Hepatocyte (in vitro differentiated cells): Measurements from ENCODE around the gene KIAA1671. TPM values are rescaled to one million over a fixed set of nuclear protein-coding genes. Genes with fewer than 3 reads are reported as not detected.

Source experiments
- DNase-seq: peaks from one replicate; pipeline ENCODE4 v3.0.0-alpha.2; 2016; ENCODE audit warnings: low spot score
- H2AFZ ChIP-seq: fragments of 200-600 bp; sonication (generic); 2 replicates; pipeline ENCODE4 v1.6.0; 2016; ENCODE audit warnings: antibody characterized with exemption, mild to moderate bottlenecking
- H3K27ac ChIP-seq: fragments of 200-600 bp; sonication (generic); 2 replicates; pipeline ENCODE4 v1.5.1; 2016; ENCODE audit warnings: mild to moderate bottlenecking
- H3K27me3 ChIP-seq: fragments of 200-600 bp; sonication (generic); 2 replicates; pipeline ENCODE4 v1.6.1; 2016
- H3K36me3 ChIP-seq: fragments of 200-600 bp; sonication (generic); replicated peaks from 2 replicates; pipeline ENCODE4 v1.5.1; 2016; ENCODE audit warnings: low read depth; ENCODE audit not compliant: insufficient read depth
- H3K4me1 ChIP-seq: fragments of 200-600 bp; sonication (generic); 2 replicates; pipeline ENCODE4 v1.5.1; 2016; ENCODE audit warnings: mild to moderate bottlenecking, moderate library complexity; ENCODE audit not compliant: insufficient read depth
- H3K4me2 ChIP-seq: fragments of 200-600 bp; sonication (generic); 2 replicates; pipeline ENCODE4 v1.6.0; 2016
- H3K4me3 ChIP-seq: fragments of 200-600 bp; sonication (generic); 2 replicates; pipeline ENCODE4 v1.5.1; 2016; ENCODE audit warnings: mild to moderate bottlenecking
- H3K79me2 ChIP-seq: fragments of 200-600 bp; sonication (generic); 2 replicates; pipeline ENCODE4 v1.6.0; 2017; ENCODE audit warnings: mild to moderate bottlenecking
- H3K9me2 ChIP-seq: fragments of 200-600 bp; sonication (generic); replicated peaks from 2 replicates; pipeline ENCODE4 v1.6.0; 2017; ENCODE audit warnings: mild to moderate bottlenecking; ENCODE audit not compliant: insufficient read depth
- H3K9me3 ChIP-seq: fragments of 200-600 bp; sonication (generic); 2 replicates; pipeline ENCODE4 v1.5.1; 2016; ENCODE audit warnings: low read depth, mild to moderate bottlenecking
- H4K20me1 ChIP-seq: fragments of 200-600 bp; sonication (generic); 2 replicates; pipeline ENCODE4 v1.6.0; 2016; ENCODE audit warnings: mild to moderate bottlenecking; ENCODE audit not compliant: insufficient read depth, poor library complexity, severe bottlenecking
- CTCF ChIP-seq: fragments of 200-600 bp; sonication (generic); IDR thresholded peaks from 2 replicates; pipeline ENCODE4 v1.5.1; 2016; ENCODE audit warnings: antibody characterized with exemption, mild to moderate bottlenecking; ENCODE audit not compliant: poor library complexity
- EZH2 ChIP-seq: fragments of 200-600 bp; sonication (generic); IDR thresholded peaks from 2 replicates; pipeline ENCODE4 v1.6.1; 2016; ENCODE audit warnings: antibody characterized with exemption, mild to moderate bottlenecking, borderline replicate concordance
- EZH2phosphoT487 ChIP-seq: fragments of 200-600 bp; sonication (generic); IDR thresholded peaks from one replicate; pipeline ENCODE4 v1.6.1; 2018; ENCODE audit warnings: antibody characterized with exemption, mild to moderate bottlenecking, low read depth, moderate library complexity; ENCODE audit not compliant: unreplicated experiment, severe bottlenecking
- WGBS: methylation state at CpG from one replicate; pipeline ENCODE4 v1.1.6; 2016; ENCODE audit warnings: low lambda C conversion rate; ENCODE audit errors: missing lambda C conversion rate; 5-methylcytosine and 5-hydroxymethylcytosine counted together
- polyA plus RNA-seq: library from polyadenylated mRNA; unstranded; fragments of >200 nt; fragmentation: Nextera tagmentation; extraction: Ambion mirVana; gene quantifications from 2 replicates; pipeline ENCODE4 v1.2.1, GENCODE V29; 2016
- total RNA-seq: library from RNA; depleted of rRNA; stranded (reverse); fragments of >200 nt; gene quantifications from 2 replicates; pipeline ENCODE4 v1.2.3, GENCODE V29; 2014

KIAA1671 gene
- total and polyA plus RNA-seq, 2 experiments from 2014 or later, result 8.1 to 26.5 TPM

- H3K4me3 ChIP-seq, result no peak overlapping the region
- no peaks in the 10 kb centered on the region for H3K27me3 ChIP-seq
- peaks cover 12% of the 10 kb centered on the region for H3K4me1 ChIP-seq
- no peak overlapping the region for H2AFZ ChIP-seq
- no peaks in the 10 kb centered on the region for H3K36me3 ChIP-seq
- H3K4me2 ChIP-seq, result no peak overlapping the region
- WGBS, result 95% methylated on average over 8 of the region's 8 CpGs
- TF ChIP-seq EZH2phosphoT487 (no peak), CTCF (no peak), EZH2 (no peak)
- no peaks in the 10 kb centered on the region for H4K20me1 ChIP-seq
- peaks cover 82% of the 10 kb centered on the region for H3K79me2 ChIP-seq
- no peak for DNase-seq
- H3K9me3 ChIP-seq, result no peaks in the 10 kb centered on the region
- H3K9me2 ChIP-seq, result no peaks in the 10 kb centered on the region
- H3K27ac ChIP-seq, result no peak overlapping the region
Observed at GRCh38 chr22:24962094-24962493, 9.6 kb downstream of the KIAA1671 start.

DNA sequence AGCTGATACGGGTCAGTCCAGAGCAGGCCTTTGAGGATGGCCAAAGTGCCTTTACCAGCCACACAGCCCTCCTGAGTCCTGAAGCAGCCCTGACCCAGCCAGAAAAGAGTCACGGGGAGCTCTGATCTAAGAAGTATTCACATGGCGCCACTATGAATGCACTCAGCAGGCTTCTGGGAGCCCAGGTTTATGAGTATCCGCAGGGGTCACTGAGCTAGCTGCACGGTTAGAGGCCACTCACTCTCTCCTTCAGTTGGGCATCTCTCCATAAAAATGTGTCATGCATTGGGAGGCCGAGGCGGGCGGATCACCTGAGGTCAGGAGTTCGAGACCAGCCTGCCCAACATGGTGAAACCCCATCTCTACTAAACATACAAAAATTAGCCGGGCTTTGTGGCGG, 10.3 kb downstream of the KIAA1671 start:
- H3K4me2 ChIP-seq, result no peak overlapping the region
- no peak overlapping the region for H3K27ac ChIP-seq
- H3K4me1 ChIP-seq, result peaks cover 12% of the 10 kb centered on the region
- 92% methylated on average over 11 of the region's 11 CpGs for WGBS
- H3K27me3 ChIP-seq, result no peaks in the 10 kb centered on the region
- H3K36me3 ChIP-seq, result no peaks in the 10 kb centered on the region
- H2AFZ ChIP-seq, result no peak overlapping the region
- H3K9me3 ChIP-seq, result no peaks in the 10 kb centered on the region
- no peak overlapping the region for H3K4me3 ChIP-seq
- no peaks in the 10 kb centered on the region for H3K9me2 ChIP-seq
- H3K79me2 ChIP-seq, result peaks cover 80% of the 10 kb centered on the region
- TF ChIP-seq EZH2 (no peak), EZH2phosphoT487 (no peak), CTCF (no peak)
- H4K20me1 ChIP-seq, result no peaks in the 10 kb centered on the region
- DNase-seq, result no peak

DNA sequence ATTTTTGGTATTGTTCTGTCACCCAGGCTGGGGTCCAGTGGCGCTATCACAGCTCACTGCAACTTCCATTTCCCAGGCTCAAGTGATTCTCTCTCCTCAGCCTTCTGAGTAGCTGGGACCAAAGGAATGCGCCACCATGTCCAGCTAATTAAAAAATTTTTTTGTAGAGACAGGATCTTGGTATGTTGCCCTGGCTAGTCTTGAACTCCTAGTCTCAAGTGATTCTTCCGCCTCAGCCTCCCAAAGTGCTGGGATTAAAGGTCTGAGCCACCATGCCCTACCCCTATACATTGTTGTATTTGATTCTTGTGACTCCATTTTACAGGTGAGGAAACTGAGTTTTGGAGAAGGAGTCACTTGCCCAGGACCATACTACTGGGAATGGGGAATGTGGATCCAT, 11.9 kb downstream of the KIAA1671 start:
- Histone ChIP-seq H3K36me3 (no peaks in the 10 kb centered on the region), H3K27ac (no peak overlapping the region), H3K4me1 (peaks cover 12% of the 10 kb centered on the region), H3K9me2 (no peaks in the 10 kb centered on the region), H2AFZ (no peak overlapping the region), H3K4me3 (no peak overlapping the region), H4K20me1 (no peaks in the 10 kb centered on the region), H3K4me2 (no peak overlapping the region), H3K27me3 (no peaks in the 10 kb centered on the region), H3K9me3 (no peaks in the 10 kb centered on the region), H3K79me2 (peaks cover 83% of the 10 kb centered on the region)
- DNase-seq, result no peak
- TF ChIP-seq EZH2 (no peak), EZH2phosphoT487 (no peak), CTCF (no peak)
- 100% methylated on average over 3 of the region's 3 CpGs for WGBS
